GM18907 (cell line): ENCODE results near the gene CACNA2D4.

Experiments
- ATAC-seq: cut with Tn5 transposase; IDR thresholded peaks from one replicate; pipeline ENCODE4 v1.9.1; 2021; ENCODE audit warnings: mild to moderate bottlenecking, moderate library complexity; ENCODE audit not compliant: unreplicated experiment

Gene CACNA2D4

GRCh38 chr12:1919284-1919683 lies 832 bp upstream of the CACNA2D4 start:
- ATAC-seq = no peak

GRCh38 chr12:1918884-1919236 lies 408 bp upstream of the CACNA2D4 start:
- ATAC-seq = no peak

- ATAC-seq = no peak
Measured at GRCh38 chr12:1917172-1918070, 1.0 kb downstream of the CACNA2D4 start.

DNA sequence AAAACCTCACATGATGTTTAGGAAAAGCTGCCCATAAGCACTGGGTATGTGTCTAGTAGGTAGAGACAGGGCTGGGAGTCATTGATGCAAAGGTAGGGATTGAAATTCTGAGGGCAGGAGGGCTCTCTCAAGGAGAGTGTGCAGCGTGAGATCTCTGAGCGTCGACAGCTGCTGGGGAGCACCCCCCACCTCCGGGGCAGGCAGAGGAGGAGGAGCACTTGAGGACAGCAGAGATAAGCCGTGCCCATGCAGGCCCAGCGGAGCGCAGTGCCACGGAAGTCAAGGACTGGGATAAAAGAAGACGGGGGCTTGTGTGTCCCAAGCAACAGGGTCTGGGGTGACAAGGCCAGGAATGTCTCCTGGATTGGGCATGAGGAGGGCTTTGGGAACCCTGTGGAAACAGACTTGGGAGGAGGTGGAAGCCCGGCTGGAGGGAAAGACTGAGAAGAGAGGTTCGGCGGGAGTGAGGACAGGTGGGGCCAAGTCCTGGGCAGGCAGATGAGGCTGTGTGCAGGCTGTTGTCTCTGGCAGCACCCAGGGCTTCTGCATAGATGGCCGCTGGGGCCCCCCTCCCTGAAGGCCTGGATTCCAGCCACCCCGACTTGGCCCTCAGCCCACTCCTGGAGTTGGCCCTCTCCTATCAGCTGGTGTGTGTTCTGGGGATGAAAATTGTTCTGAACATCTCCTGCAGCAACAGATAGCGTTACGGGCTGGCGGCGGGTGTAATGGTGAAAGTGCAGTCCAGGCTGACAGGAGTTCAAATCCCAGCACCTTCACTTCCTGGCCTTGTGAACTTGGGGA lies 1.9 kb downstream of the CACNA2D4 start:
- no peak for ATAC-seq

GRCh38 chr12:1915082-1915968 lies 3.1 kb downstream of the CACNA2D4 start:
- ATAC-seq = no peak

- no peak for ATAC-seq
Measured at GRCh38 chr12:1914114-1914911, 4.1 kb downstream of the CACNA2D4 start.

DNA sequence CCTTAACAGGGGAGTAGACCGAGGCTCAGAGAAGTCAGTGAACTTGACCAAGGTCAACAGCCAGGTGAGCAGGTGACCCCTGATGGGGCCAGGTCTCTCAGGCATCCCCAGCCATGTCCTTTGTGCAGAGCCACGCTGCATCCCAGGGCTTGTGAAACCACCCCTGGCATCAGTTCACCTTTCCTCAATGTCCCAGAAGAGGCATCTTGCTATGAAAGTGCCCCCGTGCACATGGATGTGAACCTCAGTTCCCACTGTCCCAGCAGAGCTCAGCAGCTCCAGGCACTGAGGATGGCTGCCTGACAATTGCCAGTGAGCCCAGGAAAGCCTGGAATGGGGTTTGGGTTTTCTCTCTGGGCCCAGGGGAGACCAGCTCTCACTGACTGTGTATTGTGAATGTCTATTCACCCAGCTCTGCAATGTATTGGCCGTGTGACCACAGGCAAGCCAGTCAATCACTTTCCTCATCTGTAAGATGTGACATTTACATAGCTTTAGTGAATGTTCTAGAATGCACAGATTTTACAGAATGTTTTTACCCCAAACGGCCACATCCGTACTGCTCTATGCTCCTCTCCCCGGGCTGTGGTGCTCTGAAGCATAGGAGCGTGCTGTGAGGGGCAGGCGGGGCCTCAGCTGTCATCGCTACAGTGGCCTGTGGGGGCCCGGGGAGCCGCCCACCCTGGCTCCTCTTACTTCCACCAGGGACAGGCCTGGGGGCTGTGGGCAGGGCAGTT lies 4.9 kb downstream of the CACNA2D4 start:
- no peak for ATAC-seq

GRCh38 chr12:1912580-1913376 lies 5.7 kb downstream of the CACNA2D4 start:
- ATAC-seq = no peak

DNA sequence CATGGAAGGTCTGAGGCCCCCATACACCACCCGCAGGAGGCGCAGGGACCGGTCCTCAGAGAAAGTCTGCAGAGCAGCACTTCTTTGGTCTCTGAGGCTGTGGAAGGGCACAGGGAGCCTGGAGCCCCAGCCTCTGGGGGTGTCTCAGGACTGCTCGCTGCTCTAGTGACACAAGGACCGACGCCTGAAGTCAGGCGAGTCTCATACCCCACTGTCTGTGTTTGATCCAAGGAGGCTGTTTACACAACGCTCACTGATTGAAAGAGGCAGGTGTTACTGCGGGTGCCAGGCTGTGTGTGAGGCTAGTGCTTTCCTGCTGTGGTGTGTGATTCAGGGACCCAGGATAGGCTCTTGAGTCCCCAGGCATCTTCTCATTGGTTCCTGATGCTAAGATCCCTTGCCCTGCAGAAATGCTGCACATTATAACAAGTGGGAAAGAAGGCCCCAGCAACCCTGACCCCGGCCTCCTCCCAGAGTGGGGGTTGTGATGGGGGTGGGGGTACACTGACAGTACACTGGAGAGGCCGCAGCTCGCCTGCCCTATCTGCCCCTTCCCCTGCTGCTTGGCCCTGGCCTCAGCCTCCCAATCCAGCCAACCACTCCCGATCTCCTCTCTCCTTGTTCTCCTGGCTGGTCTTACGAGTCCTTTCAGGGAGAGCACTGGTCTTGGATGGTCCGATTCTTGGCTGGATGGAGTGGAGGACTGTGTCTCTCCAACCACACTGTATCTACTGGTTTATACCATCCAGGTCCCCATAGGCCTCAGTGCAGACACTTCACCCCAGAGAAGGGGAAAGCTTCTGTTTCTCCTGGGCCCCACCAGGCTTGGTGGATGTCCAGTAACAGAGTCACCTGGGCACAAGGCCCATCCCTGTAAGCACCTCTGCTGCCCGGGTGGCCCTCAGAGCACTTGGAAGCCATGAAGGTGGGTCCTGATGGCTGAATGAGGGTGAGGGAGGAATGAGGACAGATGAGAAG lies 6.6 kb downstream of the CACNA2D4 start:
- ATAC-seq = no peak

- ATAC-seq = no peak
Measured at GRCh38 chr12:1910468-1910867, 8.0 kb downstream of the CACNA2D4 start.

DNA sequence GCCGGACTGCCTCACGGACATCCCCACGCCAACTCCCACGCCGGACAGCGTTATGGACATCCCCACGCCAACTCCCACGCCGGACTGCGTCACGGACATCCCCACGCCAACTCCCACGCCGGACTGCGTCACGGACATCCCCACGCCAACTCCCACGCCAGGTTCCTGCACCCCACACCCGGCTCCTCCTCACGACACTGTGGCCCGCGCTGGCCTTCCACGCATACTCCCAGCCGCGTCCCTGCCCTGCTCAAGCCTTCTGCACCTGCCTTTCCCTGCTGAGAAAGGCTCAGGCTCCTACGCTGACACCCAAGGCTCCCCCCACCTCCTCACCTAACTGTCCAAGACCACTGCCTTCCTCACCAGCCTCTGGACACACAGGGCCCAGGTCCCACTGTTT lies 9.7 kb downstream of the CACNA2D4 start:
- ATAC-seq = no peak

DNA sequence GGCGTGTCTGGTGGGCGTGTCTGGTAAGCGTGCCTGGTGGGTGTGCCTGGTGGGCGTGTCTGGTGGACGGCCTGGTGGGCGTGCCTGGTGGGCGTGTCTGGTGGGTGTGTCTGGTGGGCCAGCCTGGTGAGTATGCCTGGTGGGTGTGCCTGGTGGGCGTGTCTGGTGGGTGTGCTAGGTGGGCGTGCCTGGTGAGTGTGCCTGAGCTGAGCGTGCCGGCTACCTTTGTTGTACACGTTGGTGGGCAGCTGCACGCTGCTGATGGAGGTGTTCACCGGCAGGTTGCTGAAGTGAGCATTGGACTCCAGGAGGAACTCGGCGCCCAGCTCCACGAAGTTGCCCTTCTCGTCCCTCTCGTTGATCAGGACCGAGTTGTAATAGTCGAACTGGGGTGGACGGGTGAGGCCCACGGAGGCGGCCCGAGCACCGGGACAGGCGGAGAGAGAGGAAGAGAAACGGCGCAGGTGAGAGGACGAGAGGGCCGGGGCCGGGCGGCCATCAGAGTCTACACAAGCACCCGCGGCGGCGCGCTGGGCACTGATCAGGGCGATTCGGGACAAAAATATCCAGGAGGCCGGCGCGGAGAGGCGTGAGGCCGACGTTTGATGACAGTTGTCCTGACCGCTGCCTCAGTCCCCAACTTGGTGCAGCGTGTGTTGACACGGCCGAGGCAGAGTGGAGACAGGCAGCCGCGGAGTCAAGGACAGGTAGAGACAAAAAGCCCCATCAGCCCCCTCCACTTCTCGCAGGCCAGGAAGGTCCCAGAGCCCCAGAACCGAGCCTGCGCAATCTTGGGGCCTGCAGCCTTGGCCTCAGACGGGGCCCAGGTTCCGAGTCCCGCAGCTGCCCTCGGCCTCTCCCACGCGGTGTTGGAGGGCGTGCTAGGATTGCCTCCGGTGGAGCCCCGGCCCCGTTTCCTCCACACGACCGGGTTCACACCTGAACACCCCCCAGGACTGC lies 10.5 kb downstream of the CACNA2D4 start:
- no peak for ATAC-seq

DNA sequence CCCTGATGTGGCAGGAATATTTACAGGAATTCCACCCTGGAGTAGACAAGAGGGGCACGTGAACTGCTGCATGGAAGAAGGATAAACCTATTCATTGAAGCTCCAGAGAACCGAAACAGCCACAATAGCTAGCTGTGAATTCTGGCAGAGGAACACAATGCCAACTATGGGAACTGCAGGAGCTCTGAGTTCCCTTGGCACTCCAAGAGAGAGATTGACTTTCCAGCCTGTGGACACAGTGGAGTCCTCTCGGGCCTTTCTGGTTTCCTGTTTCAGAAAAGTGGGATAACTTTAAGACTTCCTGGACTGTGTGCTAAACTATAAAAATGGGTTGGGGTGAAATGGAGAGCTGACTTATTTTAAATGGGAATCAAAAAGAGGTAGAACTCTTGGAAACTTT lies 11.9 kb downstream of the CACNA2D4 start:
- no peak for ATAC-seq

DNA sequence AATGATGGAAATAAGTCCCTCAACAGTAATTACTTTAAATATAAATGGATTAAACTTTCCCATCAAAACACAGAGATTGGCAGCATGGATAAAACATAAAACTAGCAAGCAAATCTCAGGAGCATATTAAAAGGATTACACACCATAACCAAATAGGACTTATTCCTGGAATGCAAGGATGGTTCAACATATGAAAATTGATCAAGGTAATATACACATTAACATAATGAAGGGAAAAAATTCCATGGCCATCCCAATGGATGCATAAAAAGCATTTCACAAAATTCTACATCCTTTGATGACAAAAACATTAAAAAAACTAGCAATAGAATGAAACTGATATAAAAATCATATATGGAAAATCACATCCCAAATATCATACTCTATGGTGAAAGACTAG lies 13.6 kb downstream of the CACNA2D4 start:
- no peak for ATAC-seq

DNA sequence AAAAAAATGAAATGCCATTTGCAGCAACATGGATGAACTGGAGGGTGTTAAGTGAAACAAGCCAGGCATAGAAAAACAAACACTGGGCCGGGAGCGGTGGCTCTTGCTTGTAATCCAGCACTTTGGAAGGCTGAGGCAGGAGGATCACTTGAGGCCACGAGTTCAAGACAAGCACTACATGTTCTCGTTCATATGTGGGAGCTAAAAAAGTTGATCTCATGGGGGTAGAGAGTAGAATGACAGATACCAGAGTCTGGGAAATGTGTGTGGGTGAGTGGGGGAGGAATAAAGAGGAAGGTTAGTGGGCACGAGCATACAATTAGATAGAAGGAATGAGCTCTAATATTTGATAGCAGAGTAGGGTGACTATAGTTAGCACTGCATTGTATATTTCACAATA lies 21.5 kb downstream of the CACNA2D4 start:
- ATAC-seq = no peak

- ATAC-seq = no peak
Measured at GRCh38 chr12:1890810-1891209, 27.6 kb downstream of the CACNA2D4 start.
